Activated CD4-positive, CD25-positive, alpha-beta regulatory T cell (primary cell): ENCODE data around the gene GPR87.

Experiments
- DNase-seq, 4 experiments: peaks; one replicate each; lab custom pipeline; 2025; lab: John Stamatoyannopoulos, UW

The GPR87 gene

GRCh38 chr3:151316267-151316991 is at the start of gene GPR87:
Gene GPR87, minus strand, starts transcription at chr3:151316820. Its CDS starts 16,720 bp downstream, at chr3:151300100.
- DNase-seq: no peak

- DNase-seq: no peak
Measured at GRCh38 chr3:151362751-151363174, 46.1 kb upstream of the GPR87 start.

GRCh38 chr3:151357463-151357850 is 40.8 kb upstream of the GPR87 start:
- no peak for DNase-seq

- no peak for DNase-seq
Measured at GRCh38 chr3:151356794-151357462, 40.3 kb upstream of the GPR87 start.

GRCh38 chr3:151351648-151352047 is 35.0 kb upstream of the GPR87 start:
- no peak for DNase-seq

GRCh38 chr3:151351219-151351618 is 34.6 kb upstream of the GPR87 start:
- DNase-seq: no peak

- DNase-seq: no peak
Measured at GRCh38 chr3:151350656-151351055, 34.0 kb upstream of the GPR87 start.

- no peak for DNase-seq
Measured at GRCh38 chr3:151347432-151347831, 30.8 kb upstream of the GPR87 start.

GRCh38 chr3:151346292-151346691 is 29.7 kb upstream of the GPR87 start:
- DNase-seq: no peak

- no peak for DNase-seq
Measured at GRCh38 chr3:151345859-151346258, 29.2 kb upstream of the GPR87 start.

- DNase-seq: no peak
Measured at GRCh38 chr3:151331696-151332095, 15.1 kb upstream of the GPR87 start.

- DNase-seq: no peak
Measured at GRCh38 chr3:151330899-151331298, 14.3 kb upstream of the GPR87 start.

GRCh38 chr3:151330379-151330778 is 13.8 kb upstream of the GPR87 start:
- no peak for DNase-seq

- no peak for DNase-seq
Measured at GRCh38 chr3:151329363-151329762, 12.7 kb upstream of the GPR87 start, which contains the start of gene P2RY13. Gene P2RY13, minus strand, starts transcription at chr3:151329549. Its CDS starts 21 bp downstream, at chr3:151329528.

- no peak for DNase-seq
Measured at GRCh38 chr3:151328298-151328995, 11.8 kb upstream of the GPR87 start.

- no peak for DNase-seq
Measured at GRCh38 chr3:151327571-151328198, 11.1 kb upstream of the GPR87 start.

GRCh38 chr3:151322511-151322910 is 5.9 kb upstream of the GPR87 start:
- DNase-seq: no peak

GRCh38 chr3:151321526-151321925 is 4.9 kb upstream of the GPR87 start:
- DNase-seq: no peak

- no peak for DNase-seq
Measured at GRCh38 chr3:151320131-151320530, 3.5 kb upstream of the GPR87 start.

GRCh38 chr3:151319628-151320027 is 3.0 kb upstream of the GPR87 start:
- DNase-seq: no peak

GRCh38 chr3:151318991-151319390 is 2.4 kb upstream of the GPR87 start:
- no peak for DNase-seq

GRCh38 chr3:151318313-151318712 is 1.7 kb upstream of the GPR87 start:
- DNase-seq: no peak
